ENCODE measurements around the gene C17orf50. TPM values are rescaled to one million over a fixed set of nuclear protein-coding genes. Genes with fewer than 3 reads are reported as not detected.

Gene C17orf50
- total RNA-seq, 1 experiment from 2014 or later: not detected

DNA sequence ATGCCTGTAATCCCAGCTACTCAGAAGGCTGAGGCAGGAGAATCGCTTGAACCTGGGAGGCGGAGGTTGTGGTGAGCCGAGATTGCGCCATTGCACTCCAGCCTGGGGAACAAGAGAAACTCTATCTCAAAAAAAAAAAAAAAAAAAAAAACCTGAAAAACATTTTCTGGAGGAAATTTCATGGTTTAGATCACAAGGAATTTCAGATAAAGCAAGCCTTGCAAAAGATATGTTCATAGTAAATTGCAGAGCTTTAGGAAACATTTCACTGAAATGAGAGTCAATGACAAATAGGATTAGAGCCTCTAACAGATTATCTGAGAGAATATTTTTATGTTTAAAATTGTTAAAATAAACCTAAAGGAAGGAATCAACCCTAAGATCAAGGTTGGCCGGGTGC is 51.8 kb downstream of the C17orf50 start:
- no peak for DNase-seq (ENCODE audit: low spot score)

Other genes with a start within 250 kb of the C17orf50 start
- not detected in 2 replicates for gene SLFN12L, start 223.2 kb upstream of the C17orf50 start, total RNA-seq (2014; rRNA removed; shearing (Covaris generic))
- gene SLFN14, start 200.1 kb upstream of the C17orf50 start, total RNA-seq (2014; rRNA removed; shearing (Covaris generic)): not detected in 2 replicates
- 3.8 and 6.1 TPM in 2 replicates for gene PEX12, start 182.3 kb upstream of the C17orf50 start, total RNA-seq (2014; rRNA removed; shearing (Covaris generic))
- 65.0 and 65.8 TPM in 2 replicates for gene AP2B1, start 173.6 kb upstream of the C17orf50 start, total RNA-seq (2014; rRNA removed; shearing (Covaris generic))
- 6.4 and 7.5 TPM in 2 replicates for gene RASL10B, start 29.2 kb upstream of the C17orf50 start, total RNA-seq (2014; rRNA removed; shearing (Covaris generic))
- 0.52 and 0.56 TPM in 2 replicates for gene GAS2L2, start 7.6 kb upstream of the C17orf50 start, total RNA-seq (2014; rRNA removed; shearing (Covaris generic))
- 0.18 and 0.25 TPM in 2 replicates for gene MMP28, start 34.8 kb downstream of the C17orf50 start, total RNA-seq (2014; rRNA removed; shearing (Covaris generic))
- 83.7 and 99.8 TPM in 2 replicates for gene TAF15, start 48.6 kb downstream of the C17orf50 start, total RNA-seq (2014; rRNA removed; shearing (Covaris generic))
- gene HEATR9, start 108.0 kb downstream of the C17orf50 start, total RNA-seq (2014; rRNA removed; shearing (Covaris generic)): not detected in 2 replicates
- gene CCL5, start 119.5 kb downstream of the C17orf50 start, total RNA-seq (2014; rRNA removed; shearing (Covaris generic)): 0.23 TPM in 1 of 2 replicates, not detected in the other
- 4.9 and 11.3 TPM in 2 replicates for gene RDM1, start 169.9 kb downstream of the C17orf50 start, total RNA-seq (2014; rRNA removed; shearing (Covaris generic))
- gene LYZL6, start 182.8 kb downstream of the C17orf50 start, total RNA-seq (2014; rRNA removed; shearing (Covaris generic)): not detected in 2 replicates
- not detected in 2 replicates for gene CCL16, start 220.6 kb downstream of the C17orf50 start, total RNA-seq (2014; rRNA removed; shearing (Covaris generic))
- 0.15 and 0.37 TPM in 2 replicates for gene CCL14, start 225.8 kb downstream of the C17orf50 start, total RNA-seq (2014; rRNA removed; shearing (Covaris generic))
- gene CCL15, start 240.7 kb downstream of the C17orf50 start, total RNA-seq (2014; rRNA removed; shearing (Covaris generic)): 6.1 and 8.4 TPM in 2 replicates